ENCODE data around the gene ERV3-1. TPM values are rescaled to one million over a fixed set of nuclear protein-coding genes. Genes with fewer than 3 reads are reported as not detected.

ERV3-1 gene
- total RNA-seq, 1 donor from 2014 or later = 6.5 TPM

GRCh38 chr7:65004575-65004974 lies 1.9 kb downstream of the ERV3-1 start:
- Histone ChIP-seq H3K4me3 (ENCODE audit: low read depth, low read length) (no peak overlapping the region), H3K27me3 (ENCODE audit: control insufficient read depth, insufficient read depth, low read length) (no peaks in the 10 kb centered on the region), H3K36me3 (ENCODE audit: control insufficient read depth, insufficient read depth, low read length) (no peaks in the 10 kb centered on the region)
- no peak for TF ChIP-seq CTCF (IDR thresholded peaks at IDR 0.05; ENCODE audit: insufficient read depth, low read length, poor library complexity, severe bottlenecking)
- DNase-seq (ENCODE audit: low read depth) = no peak

DNA sequence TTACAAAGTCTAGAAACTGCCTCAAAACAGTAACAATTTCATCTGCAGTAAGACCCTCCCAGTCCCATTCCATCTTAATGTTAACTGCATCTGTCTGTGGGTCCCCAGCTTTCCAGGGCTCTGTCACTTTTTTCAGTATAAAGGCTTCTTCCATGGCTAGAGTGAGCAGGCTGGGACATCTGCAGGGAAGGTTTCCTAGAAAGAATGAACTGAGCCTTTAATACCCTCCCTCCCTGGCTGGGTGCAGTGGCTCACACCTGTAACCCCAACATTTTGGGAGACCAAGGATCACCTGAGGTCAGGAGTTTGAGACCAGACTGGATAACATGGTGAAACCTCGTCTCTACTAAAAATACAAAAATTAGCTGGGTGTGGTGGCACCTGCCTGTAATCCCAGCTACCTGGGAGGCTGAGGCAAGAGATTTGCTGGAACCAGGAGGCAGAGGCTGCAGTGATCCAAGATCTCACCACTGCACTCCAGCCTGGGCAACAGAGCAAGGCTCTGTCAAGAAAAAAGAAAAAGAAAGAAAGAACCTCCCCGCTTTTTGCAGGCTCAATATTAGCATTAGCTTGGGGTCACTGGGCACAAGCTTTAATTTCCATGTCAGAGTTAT lies 3.4 kb downstream of the ERV3-1 start:
- DNase-seq (ENCODE audit: low read depth) = no peak
- Histone ChIP-seq H3K4me3 (ENCODE audit: low read depth, low read length) (no peak overlapping the region), H3K36me3 (ENCODE audit: control insufficient read depth, insufficient read depth, low read length) (no peaks in the 10 kb centered on the region), H3K27me3 (ENCODE audit: control insufficient read depth, insufficient read depth, low read length) (no peaks in the 10 kb centered on the region)
- TF ChIP-seq CTCF (IDR thresholded peaks at IDR 0.05; ENCODE audit: insufficient read depth, low read length, poor library complexity, severe bottlenecking) = no peak

- no peak for TF ChIP-seq CTCF (IDR thresholded peaks at IDR 0.05; ENCODE audit: insufficient read depth, low read length, poor library complexity, severe bottlenecking)
- H3K36me3 ChIP-seq (ENCODE audit: control insufficient read depth, insufficient read depth, low read length) = no peaks in the 10 kb centered on the region
- no peak for DNase-seq (ENCODE audit: low read depth)
- no peaks in the 10 kb centered on the region for H3K27me3 ChIP-seq (ENCODE audit: control insufficient read depth, insufficient read depth, low read length)
- H3K4me3 ChIP-seq (ENCODE audit: low read depth, low read length) = no peak overlapping the region
These were observed 5.1 kb downstream of the ERV3-1 start for GRCh38 chr7:65001291-65001814.

GRCh38 chr7:64999165-65000004 lies 7.1 kb downstream of the ERV3-1 start:
- Histone ChIP-seq H3K4me3 (ENCODE audit: low read depth, low read length) (no peak overlapping the region), H3K27me3 (ENCODE audit: control insufficient read depth, insufficient read depth, low read length) (no peaks in the 10 kb centered on the region), H3K36me3 (ENCODE audit: control insufficient read depth, insufficient read depth, low read length) (no peaks in the 10 kb centered on the region)
- TF ChIP-seq CTCF (IDR thresholded peaks at IDR 0.05; ENCODE audit: insufficient read depth, low read length, poor library complexity, severe bottlenecking) = no peak
- no peak for DNase-seq (ENCODE audit: low read depth)

DNA sequence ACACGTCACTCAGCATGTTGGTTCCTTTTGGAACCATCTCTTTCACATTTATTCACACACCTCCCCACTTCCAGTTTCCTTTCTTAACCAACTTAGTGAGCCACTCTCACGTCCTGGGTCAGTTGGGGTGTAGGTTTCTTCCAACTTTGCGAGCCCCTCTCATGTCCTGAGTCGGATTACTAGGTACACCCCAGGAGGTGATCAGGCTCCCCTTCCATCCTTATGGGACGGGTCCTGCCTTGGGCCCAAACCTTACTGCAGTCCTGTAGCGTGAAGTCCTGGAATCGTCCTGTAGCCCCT lies 7.7 kb downstream of the ERV3-1 start:
- DNase-seq (ENCODE audit: low read depth) = no peak
- Histone ChIP-seq H3K27me3 (ENCODE audit: control insufficient read depth, insufficient read depth, low read length) (no peaks in the 10 kb centered on the region), H3K4me3 (ENCODE audit: low read depth, low read length) (no peak overlapping the region), H3K36me3 (ENCODE audit: control insufficient read depth, insufficient read depth, low read length) (no peaks in the 10 kb centered on the region)
- no peak for TF ChIP-seq CTCF (IDR thresholded peaks at IDR 0.05; ENCODE audit: insufficient read depth, low read length, poor library complexity, severe bottlenecking)

Data from kidney epithelial cell (primary cell).